ENCODE results near the gene ZNF792. TPM values are rescaled to one million over a fixed set of nuclear protein-coding genes. Genes with fewer than 3 reads are reported as not detected.

ZNF792 gene
- total RNA-seq, 4 donors from 2014 or later, result 7.3 to 17.3 (median 7.7) TPM

- TF ChIP-seq CTCF (IDR thresholded peaks at IDR 0.05; ENCODE audit: low read depth), result no peak
Observed at GRCh38 chr19:34969721-34970120, 5.7 kb upstream of the ZNF792 start.

- no peak for TF ChIP-seq CTCF (IDR thresholded peaks at IDR 0.05; ENCODE audit: low read depth)
Observed at GRCh38 chr19:34967551-34967950, 3.5 kb upstream of the ZNF792 start.

- no peak for TF ChIP-seq CTCF (IDR thresholded peaks at IDR 0.05; ENCODE audit: low read depth)
Observed at GRCh38 chr19:34964598-34964997, 569 bp upstream of the ZNF792 start.

GRCh38 chr19:34962687-34963572, 1.1 kb downstream of the ZNF792 start:
- TF ChIP-seq CTCF (IDR thresholded peaks at IDR 0.05; ENCODE audit: low read depth), result no peak

- TF ChIP-seq CTCF (IDR thresholded peaks at IDR 0.05; ENCODE audit: low read depth), result no peak
Observed at GRCh38 chr19:34961775-34962686, 2.0 kb downstream of the ZNF792 start.

GRCh38 chr19:34960940-34961679, 2.9 kb downstream of the ZNF792 start:
- TF ChIP-seq CTCF (IDR thresholded peaks at IDR 0.05; ENCODE audit: low read depth), result no peak
